ENCODE results near the gene TPT1.
"Not testable (repeated sequence)": the region's sequence is repeated elsewhere in the genome, so short reads cannot be mapped to it uniquely, and the experiment has no call there.

TPT1 gene

DNA sequence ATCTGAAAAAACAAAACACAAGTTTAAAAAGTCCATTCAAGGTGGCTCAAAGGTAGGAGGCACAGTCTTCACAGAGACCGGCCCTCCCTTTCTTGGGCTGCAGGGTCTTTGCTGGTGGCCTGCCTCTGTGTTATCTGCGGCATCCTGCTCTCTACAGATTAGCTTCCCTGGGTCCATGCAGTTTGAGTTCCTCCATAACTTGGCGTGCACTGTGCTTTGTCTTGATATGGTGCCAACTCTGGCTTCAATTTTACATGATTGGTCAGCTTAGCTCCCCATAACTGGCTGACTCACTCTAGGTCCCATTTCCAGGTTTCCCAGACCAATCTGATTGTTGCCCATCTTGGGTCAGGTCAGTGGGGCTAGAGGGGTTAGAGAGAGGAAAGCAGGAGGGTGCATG is 41.8 kb downstream of the TPT1 start:
- no peak for DNase-seq

DNA sequence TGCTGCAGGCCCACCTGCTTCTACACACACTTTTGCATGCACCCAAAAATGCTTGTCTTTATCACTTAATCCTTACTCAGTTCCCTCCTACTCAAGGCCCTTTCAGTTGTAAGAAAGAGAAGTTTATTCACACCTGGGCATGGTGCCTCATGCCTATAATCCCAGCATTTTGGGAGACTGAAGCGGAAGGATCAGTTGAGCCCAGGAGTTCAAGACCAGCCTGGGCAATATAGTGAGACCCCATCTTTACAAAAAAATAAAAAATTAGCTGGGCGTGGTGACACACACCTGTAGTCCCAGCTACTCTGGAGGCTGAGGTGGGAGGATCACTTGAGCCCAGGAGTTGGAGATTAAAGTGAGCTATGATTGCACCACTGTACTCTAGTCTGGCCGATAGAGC is 42.4 kb downstream of the TPT1 start:
- DNase-seq = not testable (repeated sequence)

GRCh38 chr13:45298206-45298505 is 42.8 kb downstream of the TPT1 start:
- no peak for DNase-seq

GRCh38 chr13:45297456-45298205 is 43.4 kb downstream of the TPT1 start:
- no peak for DNase-seq

- DNase-seq = no peak
Measured at GRCh38 chr13:45296259-45296658, 44.7 kb downstream of the TPT1 start.

GRCh38 chr13:45295536-45295935 is 45.4 kb downstream of the TPT1 start:
- DNase-seq = no peak

- no peak for DNase-seq
Measured at GRCh38 chr13:45292176-45292575, 48.8 kb downstream of the TPT1 start.

GRCh38 chr13:45289936-45290563 is 50.9 kb downstream of the TPT1 start:
- DNase-seq = no peak

All from NCI-H526 treated with DMSO at 0.1 percent for 48 hours (cell line).